NCI-H748 treated with DMSO at 0.1 percent for 48 hours (cell line): ENCODE data around the gene DDR2.

Experiments used
- DNase-seq: peaks from one replicate; lab custom pipeline; 2025; lab: John Stamatoyannopoulos, UW

The DDR2 gene

DNA sequence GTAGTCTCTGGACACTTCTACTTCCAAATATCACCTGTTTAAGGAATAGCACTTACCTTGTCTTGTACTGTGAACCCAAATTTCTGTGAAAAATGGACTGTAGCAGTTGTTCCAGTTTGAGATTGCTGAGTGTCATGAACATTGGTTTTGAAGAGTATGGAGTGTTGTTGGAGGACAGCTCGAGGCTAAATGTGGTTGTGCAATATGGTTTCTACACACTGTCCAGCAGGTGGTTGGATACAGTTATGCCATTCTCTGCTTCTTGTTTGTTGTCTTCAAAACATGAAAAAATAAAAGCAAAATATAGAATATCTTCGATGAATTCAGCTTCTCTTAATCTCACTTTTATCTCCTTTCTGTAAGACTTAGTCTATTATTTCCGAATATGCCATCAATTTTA is 67.1 kb downstream of the DDR2 start:
- DNase-seq = no peak

DNA sequence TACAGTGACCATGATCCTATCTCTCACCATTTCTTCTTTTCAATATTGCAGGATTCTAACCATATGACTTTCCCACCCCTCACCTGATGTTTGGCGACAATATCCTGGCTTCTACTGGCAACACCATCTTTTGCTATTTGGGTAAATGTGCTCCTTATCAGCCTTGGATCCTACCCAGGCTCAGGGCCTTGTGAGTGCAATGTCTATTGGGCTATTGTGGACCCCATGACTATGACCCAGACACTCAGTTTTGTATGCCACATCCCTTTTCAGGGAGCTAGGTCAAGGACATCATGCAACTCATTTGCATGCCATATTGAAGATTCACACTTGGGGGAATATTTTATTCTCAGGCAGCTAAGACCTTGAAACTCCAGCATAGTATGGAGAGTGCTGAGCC is 67.9 kb downstream of the DDR2 start:
- DNase-seq = no peak

DNA sequence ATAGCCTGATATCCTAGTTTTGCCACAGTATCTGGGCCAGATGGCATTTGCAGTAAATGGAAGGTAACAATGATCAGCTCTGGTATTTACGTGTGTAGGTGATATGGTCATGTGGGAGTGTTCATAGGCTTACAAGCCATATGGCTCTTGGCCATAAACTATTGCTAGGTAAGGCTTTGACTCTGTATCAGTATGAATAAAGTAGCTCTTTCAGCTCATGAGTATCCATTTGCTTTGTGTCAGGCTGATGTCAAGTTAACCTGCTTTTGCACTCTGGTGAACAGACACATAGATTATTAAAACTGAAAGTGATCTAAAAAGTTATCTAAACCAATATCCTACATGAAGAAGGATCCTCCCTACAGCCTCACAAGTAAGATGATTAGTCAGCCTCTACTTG is 69.0 kb downstream of the DDR2 start:
- DNase-seq = no peak

DNA sequence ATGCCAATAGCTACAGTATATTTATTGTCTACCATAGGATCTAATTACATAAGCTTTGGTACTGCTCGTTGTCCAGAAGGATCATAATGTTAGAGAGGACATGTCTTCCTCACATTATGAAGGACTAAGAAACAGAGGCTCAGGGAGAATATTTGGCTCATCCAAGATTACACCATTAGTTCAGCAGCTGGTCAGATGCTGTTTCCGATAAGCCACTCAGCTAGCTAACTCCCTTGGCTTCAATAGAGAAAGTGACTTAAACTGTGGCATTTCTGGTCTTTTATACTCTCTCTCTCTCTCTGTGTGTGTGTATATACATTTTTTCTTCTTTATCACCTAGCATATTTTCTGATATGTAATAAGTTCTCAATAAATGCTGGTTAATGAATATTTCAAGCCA is 70.4 kb downstream of the DDR2 start:
- no peak for DNase-seq

DNA sequence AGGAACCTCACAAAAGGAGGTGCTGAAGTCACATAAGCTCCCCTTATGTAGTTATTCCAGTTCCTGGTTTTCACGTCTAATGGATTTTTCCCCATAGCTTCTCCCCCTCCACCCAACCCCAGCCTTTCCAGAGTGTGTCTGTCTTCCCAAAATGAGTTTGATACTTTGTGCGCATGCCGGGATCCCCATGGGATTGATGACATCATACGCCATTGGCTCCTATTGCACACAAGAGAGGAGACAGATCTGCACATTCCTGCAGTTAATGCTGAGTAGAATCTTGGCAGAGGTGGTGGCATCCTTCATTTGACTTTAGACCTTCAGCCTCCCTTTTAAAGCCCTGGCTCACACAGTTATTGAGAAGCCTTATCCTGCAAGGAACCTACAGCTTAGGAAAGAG is 71.4 kb downstream of the DDR2 start:
- DNase-seq = no peak

DNA sequence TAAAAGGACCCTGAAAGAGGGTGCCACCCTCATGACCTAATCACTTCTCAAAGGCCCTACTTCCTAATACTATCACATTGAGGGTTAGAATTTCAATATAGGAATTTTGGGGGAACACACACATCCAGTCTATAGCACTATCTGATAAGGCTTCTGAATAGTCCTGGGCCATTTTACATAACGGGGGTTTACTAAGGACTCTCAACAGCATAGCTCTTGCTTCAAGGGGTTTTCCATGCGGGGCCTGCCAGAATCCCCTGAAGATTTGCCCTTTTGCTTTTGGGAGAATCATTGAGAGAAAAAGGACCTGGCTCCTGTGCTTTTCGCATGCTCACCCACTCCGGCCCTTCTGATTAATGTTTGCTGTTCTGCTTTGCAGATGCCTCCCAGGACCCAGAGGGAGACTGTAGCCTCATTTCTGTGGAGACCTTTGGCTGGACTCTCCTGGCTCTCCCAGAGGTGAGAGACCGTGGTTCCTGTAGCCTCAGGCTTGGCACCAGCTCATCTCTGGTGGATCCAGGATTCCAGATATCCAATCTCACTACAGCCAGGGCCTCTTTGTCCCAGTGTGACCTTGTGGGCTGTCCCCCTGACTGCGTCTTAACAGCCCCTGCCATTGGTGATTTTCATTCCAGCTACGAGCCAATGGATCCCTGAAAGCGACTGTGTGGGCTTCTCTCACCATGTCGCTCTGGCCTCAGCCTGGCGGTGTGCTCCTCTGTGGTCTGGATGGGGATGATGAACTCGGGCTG is 72.6 kb downstream of the DDR2 start:
- no peak for DNase-seq

DNA sequence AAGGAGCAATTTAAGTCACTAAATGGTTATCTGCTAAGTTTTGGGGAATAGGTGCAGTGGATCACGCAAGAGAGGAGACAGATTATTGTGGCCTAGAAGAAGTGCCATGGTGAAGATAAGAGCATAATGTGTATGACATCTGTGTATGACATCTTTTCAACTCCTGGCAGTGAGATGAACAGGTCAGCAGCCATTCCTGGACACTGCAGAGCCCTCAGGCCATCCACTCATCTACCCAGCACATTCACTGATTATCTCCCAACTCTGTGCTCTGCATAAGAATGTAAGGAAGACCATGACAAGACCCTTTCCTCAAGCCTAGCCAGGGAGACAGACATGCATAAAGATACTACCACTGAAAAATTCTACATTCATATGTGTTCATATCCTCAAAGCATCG is 73.7 kb downstream of the DDR2 start:
- no peak for DNase-seq

DNA sequence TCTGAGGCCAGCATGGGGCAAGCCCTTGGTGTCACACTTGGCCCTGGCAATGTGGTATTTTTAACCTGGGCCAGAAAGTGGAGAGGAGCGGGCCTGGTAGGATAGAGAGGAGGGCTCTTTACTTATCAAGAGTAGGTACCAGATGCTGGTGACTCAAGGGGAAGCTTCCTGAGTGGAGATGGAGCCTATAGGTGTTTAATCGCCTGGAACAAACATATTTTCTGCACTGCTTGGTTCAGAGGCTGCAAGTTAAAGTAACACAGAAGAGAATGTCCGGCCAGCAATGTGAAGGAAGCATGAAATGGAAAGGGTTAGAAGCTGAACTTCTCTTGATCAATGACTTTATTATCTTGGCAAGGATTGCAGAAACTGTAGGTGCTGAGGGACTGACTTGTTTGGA is 74.3 kb downstream of the DDR2 start:
- no peak for DNase-seq

DNA sequence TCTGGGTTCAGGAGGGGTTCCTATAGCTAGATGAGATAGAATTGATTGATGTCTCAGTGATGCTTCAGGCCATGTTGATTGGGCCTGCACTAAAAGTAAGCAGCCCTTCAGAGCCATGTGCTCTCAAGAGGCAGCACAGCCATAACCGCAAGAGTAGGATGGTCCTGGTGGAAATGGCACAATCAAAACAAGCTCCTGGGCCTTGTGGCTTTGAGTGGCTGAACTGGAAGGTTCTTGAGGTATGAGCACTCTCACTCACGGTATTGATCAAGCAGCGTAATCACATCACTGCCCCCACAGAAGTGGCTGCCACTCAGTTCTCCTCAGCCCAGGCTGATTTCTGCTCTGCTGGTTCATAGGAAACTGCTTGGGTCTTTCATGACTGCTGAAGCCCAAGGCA is 76.0 kb downstream of the DDR2 start:
- no peak for DNase-seq

DNA sequence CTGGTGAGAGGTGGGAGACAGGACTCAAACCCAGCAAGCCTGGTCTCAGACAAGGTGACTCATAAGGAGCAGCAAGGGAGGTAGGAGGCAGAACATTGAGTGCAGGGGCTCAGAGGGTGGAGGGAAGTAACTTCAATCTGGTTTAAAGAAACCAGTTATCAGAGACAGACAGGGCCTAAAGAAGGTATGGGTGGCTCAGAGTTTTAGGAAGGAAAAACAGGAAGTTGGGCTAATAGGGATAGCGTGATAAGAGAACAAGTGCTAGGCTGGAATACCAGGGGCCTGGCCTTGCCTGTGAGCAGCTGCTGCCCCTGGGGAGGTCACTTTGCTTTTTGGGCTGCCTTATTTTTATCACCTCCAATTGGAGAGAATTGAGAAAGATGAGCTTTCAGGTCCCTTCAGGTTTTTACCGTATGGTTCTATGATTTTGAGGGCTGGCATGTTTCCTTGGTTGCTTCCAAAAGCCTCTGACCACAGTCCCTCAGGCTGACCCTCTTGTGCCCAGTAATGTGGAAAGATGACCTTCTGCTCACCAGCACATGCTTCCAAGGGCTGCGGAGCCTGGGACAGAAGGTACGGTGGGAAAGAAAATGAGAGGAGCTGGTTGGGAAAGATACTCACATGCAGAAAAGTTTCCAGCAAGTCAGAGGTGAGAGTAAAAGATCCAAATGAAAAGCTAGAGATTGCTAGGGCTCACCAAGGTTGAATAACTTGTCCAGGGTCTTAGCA is 77.0 kb downstream of the DDR2 start:
- DNase-seq = no peak

DNA sequence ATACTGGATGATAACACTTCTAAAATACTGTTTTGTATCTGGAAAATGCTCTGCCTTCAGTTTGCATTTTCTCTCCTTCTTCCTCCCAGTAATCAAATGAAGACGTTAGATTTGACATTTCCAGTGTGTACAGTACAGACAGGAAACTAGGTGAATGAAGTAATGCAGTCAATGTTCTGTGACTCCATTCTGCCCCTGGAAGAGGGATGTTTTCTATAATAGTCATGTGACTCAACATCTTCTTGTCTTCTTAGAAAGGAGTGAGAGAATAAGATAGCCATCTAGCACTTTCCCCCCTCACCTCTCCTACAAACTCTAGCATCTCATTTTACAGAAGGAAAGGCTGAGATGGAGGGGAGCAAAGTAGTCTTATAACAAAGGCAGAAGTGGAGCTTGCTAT is 77.6 kb downstream of the DDR2 start:
- no peak for DNase-seq

DNA sequence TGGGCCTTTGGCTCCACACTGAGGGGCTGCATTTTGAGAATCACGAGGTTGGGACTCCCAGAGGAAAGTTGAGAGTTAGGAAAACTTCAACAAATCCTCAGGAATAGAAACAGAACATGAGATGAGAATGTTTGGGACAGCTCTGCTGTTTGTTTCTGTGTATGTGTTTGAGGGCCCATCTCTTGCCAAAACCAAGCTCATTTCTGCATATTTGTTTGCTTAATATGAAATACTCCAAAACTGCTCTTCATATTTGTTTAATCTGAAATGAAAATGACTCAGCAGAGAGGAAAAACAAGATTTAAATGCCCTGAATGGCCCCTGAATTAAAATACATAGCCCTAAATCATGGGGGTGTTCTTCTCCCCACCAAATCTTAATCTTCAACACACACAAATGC is 78.1 kb downstream of the DDR2 start:
- no peak for DNase-seq

DNA sequence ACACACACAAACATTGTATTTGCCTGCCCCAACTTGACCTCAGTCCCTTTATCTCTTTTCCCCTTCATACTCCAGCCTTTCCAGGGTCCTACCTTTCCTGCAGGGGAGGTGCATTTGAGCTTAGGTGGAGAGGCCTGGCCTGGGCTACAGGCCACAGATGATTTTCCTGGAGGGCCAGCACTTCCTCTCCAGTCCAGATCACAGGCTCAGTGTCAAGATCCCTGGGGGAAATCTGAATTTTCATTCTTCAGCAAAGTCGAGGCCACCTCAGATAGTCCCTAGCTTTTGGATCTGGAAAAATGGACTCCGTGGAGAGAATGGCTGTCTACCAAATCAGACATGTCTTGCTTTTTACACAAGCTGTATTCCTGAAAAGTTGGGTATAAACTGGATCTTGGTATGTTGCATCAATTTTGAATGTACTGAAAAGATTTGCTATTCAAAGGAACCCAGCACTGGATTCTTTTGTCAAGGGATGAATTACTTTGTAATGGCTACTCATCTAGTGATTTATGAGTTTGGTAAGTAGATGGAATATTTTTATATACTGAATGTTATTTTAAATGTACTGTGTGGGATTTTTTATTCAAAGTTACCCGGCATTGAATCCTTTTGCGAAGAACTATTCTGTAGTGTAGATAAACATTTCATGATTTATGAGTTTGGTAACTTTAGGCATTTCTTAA is 78.7 kb downstream of the DDR2 start:
- DNase-seq = no peak

DNA sequence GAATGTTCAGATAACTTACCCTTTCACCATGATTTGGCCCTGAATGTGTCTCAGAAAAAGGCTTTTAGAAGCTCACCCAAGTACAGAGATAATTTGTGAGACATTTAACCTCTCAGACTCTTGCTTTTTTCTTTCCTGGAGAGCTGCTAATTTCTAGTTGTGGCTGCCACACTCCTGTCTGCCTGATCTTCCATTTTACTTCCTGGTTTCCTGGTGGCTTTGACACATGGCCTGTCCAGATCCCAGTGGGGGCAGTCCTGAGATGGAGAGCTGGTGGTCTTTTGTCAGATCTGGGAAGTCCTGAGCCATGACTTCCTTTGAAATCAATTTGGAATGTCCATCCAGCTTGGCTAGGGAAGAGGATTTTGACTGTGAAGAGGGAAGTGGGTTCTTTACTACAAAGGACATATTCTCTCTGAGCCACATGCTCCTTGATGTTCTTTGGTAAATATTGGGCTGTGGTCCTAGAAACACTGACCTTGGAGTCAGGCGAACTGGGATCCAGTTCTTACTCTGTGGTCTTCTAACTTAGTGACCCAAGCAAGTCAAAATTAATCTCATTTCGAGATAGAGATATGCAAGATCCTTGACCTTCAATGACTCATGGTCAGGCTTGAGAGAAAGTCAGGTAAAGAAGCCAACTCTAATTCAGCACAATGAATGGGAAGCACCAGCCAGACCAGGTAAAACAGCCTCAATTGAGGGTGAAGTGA is 80.2 kb downstream of the DDR2 start:
- no peak for DNase-seq

DNA sequence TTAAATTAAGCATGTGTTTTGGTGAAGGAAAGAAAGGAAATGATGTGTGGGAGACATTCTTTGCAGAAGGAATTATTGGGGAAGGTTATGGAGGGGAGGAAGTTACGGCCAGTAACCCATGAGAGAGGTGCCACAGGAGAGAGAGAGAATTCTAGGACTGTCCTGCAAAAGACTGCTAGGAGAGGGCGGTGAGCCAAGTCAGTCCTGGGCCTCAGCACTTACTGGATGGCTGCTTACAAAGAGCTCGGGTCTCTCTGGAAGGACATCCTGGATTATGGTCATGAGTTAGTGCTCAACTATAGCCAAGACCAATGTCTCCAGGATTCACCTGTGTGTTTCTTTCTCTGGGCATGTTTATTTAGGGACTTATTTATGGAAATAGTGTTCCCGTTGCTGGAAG is 83.9 kb downstream of the DDR2 start:
- no peak for DNase-seq

DNA sequence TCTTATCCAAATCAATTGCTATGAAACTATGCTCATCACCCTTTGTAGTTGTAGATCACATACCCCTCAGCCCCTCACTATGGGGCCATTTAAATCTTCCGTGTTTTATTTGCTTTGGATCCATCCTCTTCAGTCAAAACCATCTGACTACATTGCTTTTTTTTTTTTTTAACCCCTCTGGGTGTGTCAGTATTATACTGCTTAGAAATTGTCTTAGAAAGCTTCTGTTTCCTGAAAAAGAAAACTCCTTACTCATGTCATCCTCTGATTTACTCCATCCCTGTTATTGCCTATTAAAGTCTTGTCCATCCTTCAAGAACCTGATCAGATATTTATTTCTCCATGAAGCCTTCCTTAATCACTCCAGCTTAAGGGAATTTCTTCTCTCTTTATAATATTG is 84.3 kb downstream of the DDR2 start:
- no peak for DNase-seq

DNA sequence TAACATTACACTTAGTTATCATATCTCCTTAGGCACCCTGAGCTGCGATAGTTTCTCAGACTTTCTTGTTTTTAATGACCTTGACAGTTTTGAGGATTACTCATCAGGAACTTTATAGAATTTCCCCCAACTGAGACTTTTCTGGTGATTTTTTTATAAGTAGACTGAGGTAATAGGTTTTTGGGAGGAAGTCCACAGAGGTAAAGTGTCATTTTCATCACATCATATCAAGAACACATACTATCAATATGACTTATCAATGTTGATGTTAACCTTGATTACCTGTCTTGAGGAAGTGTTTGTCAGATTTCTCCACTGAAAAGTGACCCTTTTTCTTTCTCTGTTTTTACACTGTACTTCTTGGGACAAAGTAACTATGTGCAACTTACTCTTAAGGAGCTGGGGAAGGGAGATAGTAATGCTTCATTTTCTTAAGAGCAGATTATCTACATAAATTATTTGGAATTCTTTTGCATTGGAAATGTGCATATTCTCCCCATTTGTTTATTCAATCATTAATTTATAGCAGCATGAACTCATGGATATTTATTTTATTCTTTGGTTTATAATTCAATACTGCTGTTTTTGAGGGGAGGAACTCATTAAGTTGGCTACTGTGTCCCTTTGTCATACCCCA is 85.4 kb downstream of the DDR2 start:
- no peak for DNase-seq

DNA sequence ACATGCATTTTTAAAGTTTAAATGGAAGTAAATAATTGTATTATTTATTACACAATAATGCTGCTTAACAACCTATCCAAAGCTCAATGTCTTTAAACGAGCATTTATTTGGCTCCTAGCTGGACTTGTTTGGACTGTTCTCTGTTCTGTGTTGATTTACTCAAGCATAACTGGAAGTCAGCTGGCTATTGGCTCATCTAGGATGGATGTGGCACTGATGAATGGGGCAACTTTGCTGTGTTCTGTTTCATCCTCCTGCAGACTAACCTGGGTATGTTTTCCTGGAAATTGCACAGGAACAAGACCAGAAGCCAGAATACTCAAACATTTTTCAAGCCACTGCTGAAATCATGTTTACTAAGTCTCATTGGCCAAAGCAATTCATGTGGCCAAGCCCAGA is 87.4 kb downstream of the DDR2 start:
- no peak for DNase-seq

DNA sequence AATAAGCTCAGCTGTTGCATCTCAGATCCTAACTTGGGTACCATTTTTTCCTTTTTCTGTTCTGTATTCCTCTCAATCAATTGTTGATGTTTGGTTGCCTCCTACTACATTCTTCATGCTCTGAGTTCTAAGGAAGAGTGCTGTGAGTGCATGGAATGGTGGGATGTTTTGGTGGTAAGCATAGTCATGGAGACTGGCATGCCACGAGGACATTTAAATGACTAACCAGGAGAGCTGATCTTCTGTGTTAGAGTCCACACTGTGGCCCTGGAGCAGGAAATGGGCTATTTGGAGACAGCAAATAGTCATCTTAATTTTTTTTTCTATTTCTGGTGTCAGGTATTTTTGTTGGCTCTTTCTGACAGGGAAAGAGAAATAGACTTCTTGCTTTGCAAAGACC is 88.7 kb downstream of the DDR2 start:
- no peak for DNase-seq

DNA sequence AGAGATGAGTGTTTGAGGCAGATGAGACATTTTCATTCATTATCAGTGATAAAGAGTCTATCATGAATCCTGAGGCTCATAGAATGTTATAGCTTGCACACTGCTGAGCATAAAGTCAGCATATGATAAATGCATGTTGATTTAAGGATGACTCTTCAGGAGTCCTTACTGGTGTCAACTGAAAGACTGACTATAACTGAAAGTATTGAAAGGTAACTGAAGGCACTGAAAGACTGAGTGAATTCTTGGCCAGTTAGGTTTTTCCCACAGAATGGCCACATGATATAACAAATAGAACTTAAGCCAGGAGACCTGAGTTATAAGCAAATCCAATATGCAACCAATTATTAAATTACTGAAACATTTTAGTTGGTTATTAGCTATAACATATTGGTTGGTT is 89.2 kb downstream of the DDR2 start:
- no peak for DNase-seq

DNA sequence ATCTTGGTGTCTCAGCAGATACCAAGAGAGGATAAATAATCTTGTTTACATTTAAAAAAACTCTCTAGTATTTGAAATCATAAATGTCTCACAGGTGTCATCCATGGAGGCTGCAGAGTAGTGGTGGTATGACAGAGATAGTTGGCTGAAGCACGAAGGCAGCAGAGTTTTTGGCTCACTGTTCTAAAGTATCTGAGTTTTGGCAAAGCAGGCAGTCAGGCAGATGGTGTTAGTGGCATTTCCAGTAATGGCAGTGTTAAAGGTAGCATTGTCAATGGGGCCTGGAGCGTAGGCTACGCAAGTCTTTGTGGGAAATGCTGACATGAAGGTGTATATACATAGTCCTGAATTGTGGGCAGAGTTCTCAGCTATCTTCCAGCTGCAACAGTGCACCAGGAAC is 89.8 kb downstream of the DDR2 start:
- no peak for DNase-seq

DNA sequence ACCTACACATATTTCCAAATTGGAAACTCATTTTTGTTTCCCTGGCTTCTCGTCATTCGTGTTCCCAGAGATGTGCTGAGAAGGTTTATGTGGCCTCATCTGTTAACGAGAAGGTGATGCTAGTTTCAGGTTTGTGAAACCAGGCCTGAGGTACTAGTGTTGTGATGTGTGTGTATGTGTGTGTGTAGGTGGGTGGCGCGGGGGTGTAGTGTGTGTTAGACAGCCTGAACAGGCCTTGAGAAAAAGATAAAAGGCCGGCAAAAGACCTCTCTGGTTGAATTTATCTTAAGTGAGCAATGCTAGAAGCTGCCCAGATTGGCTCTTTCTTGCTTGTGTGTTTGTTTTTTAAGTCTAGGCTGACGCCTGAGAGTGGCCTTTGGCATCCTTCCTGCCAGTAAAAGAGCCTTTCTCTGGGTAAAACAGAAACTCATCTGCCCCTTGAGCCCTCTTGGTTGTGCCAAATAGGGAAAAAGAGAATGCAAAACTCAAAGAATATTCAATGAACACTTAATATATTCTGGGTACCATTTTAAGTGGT is 92.4 kb downstream of the DDR2 start:
- DNase-seq = no peak
